K562 (cell line): ENCODE results near the gene RGL2. TPM values are rescaled to one million over a fixed set of nuclear protein-coding genes. Genes with fewer than 3 reads are reported as not detected.

Experiments used
- CBFA2T3 ChIP-seq: fragments of 450-650 bp; IDR thresholded peaks from 2 replicates; pipeline ENCODE4 v1.6.1; 2017
- CBX2 ChIP-seq: fragments of 200-600 bp; sonication (generic); IDR thresholded peaks from one replicate; pipeline ENCODE4 v1.6.1; 2012; ENCODE audit warnings: mild to moderate bottlenecking, low read length, inconsistent platforms; ENCODE audit not compliant: insufficient read depth, poor library complexity, severe bottlenecking
- GATAD2B ChIP-seq: fragments of 450-650 bp; IDR thresholded peaks from 2 replicates; pipeline ENCODE4 v1.6.1; 2017; ENCODE audit warnings: mild to moderate bottlenecking, borderline replicate concordance
- LCOR ChIP-seq: sonication (generic); formaldehyde crosslinking; IDR thresholded peaks from 2 replicates; pipeline ENCODE4 v1.8.0; 2022; ENCODE audit warnings: mild to moderate bottlenecking, missing genetic modification reagents
- PYGO2 ChIP-seq: fragments of 450-650 bp; IDR thresholded peaks from 2 replicates; pipeline ENCODE4 v1.6.1; 2016; ENCODE audit warnings: mild to moderate bottlenecking, missing genetic modification characterization, moderate library complexity, missing compliant biosample characterization
- ZNF12 ChIP-seq: sonication (generic); formaldehyde crosslinking; IDR thresholded peaks from 2 replicates; pipeline ENCODE4 v1.4.0; 2020; ENCODE audit warnings: mild to moderate bottlenecking, missing genetic modification reagents
- ZNF586 ChIP-seq: fragments of 450-650 bp; formaldehyde crosslinking; conservative IDR thresholded peaks from 2 replicates; pipeline ENCODE4 v1.4.0; 2020; ENCODE audit warnings: mild to moderate bottlenecking, moderate library complexity
- polyA plus RNA-seq, 8 experiments: library from polyadenylated mRNA; depleted of rRNA in 4 of 8; stranded (reverse) in 5 of 8; unstranded in 3 of 8; fragments of >200 nt; fragmentation: Nextera tagmentation in 2 of 8; fragmentation: Illumina TruSeq in 1 of 8; extraction: Ambion mirVana in 2 of 8; extraction: Trizol in 1 of 8; gene quantifications; 2 replicates each; pipeline versions ENCODE4 v1.2.1 to v1.2.3, GENCODE V29; 2011 to 2014; ENCODE audit warnings: inconsistent platforms in 1 of 8, missing spikeins in 1 of 8
- total RNA-seq, 7 experiments: library from RNA; depleted of rRNA in 6 of 7; stranded (reverse); fragments of >200 nt in 6 of 7; fragmentation: Illumina TruSeq in 2 of 7; extraction: Trizol in 2 of 7; gene quantifications; 2 replicates each; pipeline versions ENCODE4 v1.2.1 to v1.2.3, GENCODE V29; 2011 to 2021; ENCODE audit warnings: low replicate concordance in 1 of 7
- TF ChIP-seq, protein P1 (sequence below): fragments of 250-450 bp; sonication (Bioruptor Pico); IDR thresholded peaks from 2 replicates; pipeline ENCODE4 v1.5.0; 2020; ENCODE audit warnings: mild to moderate bottlenecking, borderline replicate concordance
- TF ChIP-seq, protein P2 (sequence below): sonication (generic); formaldehyde crosslinking; IDR thresholded peaks from 2 replicates; pipeline ENCODE4 v1.8.1; 2023; ENCODE audit warnings: mild to moderate bottlenecking, missing genetic modification reagents
- TF ChIP-seq, protein P3 (sequence below): fragments of 200-800 bp; sonication (Bioruptor generic); IDR thresholded peaks from 2 replicates; pipeline ENCODE4 v1.6.1; 2017; ENCODE audit warnings: missing genetic modification characterization, missing compliant biosample characterization
- TF ChIP-seq, protein P4 (sequence below): sonication (generic); formaldehyde crosslinking; IDR thresholded peaks from 2 replicates; pipeline ENCODE4 v1.8.1; 2023; ENCODE audit warnings: mild to moderate bottlenecking, missing genetic modification reagents
- TF ChIP-seq, protein P5 (sequence below): sonication (generic); formaldehyde crosslinking; IDR thresholded peaks from 2 replicates; pipeline ENCODE4 v1.8.0; 2022; ENCODE audit warnings: mild to moderate bottlenecking, low read depth, missing genetic modification reagents

The RGL2 gene
- total and polyA plus RNA-seq, 9 of the 15 experiments (the other 6 are each of a cell fraction or from before 2014, with no cell fraction given) = 1.8 to 57.1 (median 19.5) TPM

DNA sequence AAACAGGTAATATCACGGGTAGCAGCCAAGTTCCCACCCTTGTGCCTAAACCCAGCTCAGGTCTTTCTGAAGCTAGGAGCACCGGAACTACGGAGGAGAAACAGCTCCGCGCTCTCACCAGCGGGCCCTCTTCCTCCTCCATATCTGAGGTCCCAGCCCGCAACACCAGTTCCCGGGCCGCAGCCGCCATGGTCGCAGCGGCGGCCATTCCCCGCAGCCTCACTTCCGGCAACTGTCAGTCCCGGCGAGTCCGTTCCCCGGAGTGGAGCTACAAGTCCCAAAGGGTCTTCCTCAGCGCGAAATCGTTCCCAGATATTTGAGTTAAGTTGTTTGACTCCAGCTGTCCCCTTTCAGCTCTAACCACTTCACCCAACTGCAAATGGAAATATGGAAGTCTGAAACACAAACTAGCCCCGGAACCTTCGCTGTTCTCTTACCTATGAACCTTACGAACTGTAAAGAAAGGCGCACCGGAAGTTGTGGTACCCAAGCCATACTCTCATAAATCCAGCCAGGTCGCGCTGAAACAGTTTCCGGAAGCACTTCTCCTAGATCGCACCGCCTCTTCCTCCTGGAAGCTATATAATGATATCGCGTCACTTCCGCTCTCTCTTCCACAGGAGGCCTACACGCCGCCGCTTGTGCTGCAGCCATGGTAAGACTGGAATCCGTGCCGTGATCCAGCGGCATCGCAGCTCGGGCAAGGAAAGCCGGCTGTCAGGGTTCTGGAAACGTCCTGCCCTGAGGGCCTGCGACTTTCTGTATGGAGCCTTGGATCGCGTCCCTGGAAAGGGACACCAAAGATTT is 27.1 kb downstream of the RGL2 start, which contains the start of the genes RPS18 and VPS52 (continued):
- TF ChIP-seq, protein P1, sequence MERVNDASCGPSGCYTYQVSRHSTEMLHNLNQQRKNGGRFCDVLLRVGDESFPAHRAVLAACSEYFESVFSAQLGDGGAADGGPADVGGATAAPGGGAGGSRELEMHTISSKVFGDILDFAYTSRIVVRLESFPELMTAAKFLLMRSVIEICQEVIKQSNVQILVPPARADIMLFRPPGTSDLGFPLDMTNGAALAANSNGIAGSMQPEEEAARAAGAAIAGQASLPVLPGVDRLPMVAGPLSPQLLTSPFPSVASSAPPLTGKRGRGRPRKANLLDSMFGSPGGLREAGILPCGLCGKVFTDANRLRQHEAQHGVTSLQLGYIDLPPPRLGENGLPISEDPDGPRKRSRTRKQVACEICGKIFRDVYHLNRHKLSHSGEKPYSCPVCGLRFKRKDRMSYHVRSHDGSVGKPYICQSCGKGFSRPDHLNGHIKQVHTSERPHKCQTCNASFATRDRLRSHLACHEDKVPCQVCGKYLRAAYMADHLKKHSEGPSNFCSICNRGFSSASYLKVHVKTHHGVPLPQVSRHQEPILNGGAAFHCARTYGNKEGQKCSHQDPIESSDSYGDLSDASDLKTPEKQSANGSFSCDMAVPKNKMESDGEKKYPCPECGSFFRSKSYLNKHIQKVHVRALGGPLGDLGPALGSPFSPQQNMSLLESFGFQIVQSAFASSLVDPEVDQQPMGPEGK = no peak; the same call in 1 of the 2 replicates
- peak; percentile 74; the same call in 1 of the 2 replicates for TF ChIP-seq LCOR
- no peak for TF ChIP-seq CBX2
- TF ChIP-seq, protein P2, sequence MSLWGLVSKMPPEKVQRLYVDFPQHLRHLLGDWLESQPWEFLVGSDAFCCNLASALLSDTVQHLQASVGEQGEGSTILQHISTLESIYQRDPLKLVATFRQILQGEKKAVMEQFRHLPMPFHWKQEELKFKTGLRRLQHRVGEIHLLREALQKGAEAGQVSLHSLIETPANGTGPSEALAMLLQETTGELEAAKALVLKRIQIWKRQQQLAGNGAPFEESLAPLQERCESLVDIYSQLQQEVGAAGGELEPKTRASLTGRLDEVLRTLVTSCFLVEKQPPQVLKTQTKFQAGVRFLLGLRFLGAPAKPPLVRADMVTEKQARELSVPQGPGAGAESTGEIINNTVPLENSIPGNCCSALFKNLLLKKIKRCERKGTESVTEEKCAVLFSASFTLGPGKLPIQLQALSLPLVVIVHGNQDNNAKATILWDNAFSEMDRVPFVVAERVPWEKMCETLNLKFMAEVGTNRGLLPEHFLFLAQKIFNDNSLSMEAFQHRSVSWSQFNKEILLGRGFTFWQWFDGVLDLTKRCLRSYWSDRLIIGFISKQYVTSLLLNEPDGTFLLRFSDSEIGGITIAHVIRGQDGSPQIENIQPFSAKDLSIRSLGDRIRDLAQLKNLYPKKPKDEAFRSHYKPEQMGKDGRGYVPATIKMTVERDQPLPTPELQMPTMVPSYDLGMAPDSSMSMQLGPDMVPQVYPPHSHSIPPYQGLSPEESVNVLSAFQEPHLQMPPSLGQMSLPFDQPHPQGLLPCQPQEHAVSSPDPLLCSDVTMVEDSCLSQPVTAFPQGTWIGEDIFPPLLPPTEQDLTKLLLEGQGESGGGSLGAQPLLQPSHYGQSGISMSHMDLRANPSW (CRISPR knock-in tag) = peak; percentile 95
- peak; percentile 80 for TF ChIP-seq ZNF12 (CRISPR knock-in tag)
- TF ChIP-seq, protein P3, sequence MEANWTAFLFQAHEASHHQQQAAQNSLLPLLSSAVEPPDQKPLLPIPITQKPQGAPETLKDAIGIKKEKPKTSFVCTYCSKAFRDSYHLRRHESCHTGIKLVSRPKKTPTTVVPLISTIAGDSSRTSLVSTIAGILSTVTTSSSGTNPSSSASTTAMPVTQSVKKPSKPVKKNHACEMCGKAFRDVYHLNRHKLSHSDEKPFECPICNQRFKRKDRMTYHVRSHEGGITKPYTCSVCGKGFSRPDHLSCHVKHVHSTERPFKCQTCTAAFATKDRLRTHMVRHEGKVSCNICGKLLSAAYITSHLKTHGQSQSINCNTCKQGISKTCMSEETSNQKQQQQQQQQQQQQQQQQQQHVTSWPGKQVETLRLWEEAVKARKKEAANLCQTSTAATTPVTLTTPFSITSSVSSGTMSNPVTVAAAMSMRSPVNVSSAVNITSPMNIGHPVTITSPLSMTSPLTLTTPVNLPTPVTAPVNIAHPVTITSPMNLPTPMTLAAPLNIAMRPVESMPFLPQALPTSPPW (CRISPR knock-in tag) = peak; percentile 65
- peak; percentile 81 for TF ChIP-seq CBFA2T3
- TF ChIP-seq ZNF586 = 0 out of 2 replicates have a peak, but pooled peaks have one; percentile 28
- peak; percentile 52; the same call in 1 of the 2 replicates for TF ChIP-seq GATAD2B
- TF ChIP-seq, protein P4, sequence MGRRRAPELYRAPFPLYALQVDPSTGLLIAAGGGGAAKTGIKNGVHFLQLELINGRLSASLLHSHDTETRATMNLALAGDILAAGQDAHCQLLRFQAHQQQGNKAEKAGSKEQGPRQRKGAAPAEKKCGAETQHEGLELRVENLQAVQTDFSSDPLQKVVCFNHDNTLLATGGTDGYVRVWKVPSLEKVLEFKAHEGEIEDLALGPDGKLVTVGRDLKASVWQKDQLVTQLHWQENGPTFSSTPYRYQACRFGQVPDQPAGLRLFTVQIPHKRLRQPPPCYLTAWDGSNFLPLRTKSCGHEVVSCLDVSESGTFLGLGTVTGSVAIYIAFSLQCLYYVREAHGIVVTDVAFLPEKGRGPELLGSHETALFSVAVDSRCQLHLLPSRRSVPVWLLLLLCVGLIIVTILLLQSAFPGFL (CRISPR knock-in tag) = no peak
- no peak; the same call in 1 of the 2 replicates for TF ChIP-seq PYGO2 (tag)
- TF ChIP-seq, protein P5, sequence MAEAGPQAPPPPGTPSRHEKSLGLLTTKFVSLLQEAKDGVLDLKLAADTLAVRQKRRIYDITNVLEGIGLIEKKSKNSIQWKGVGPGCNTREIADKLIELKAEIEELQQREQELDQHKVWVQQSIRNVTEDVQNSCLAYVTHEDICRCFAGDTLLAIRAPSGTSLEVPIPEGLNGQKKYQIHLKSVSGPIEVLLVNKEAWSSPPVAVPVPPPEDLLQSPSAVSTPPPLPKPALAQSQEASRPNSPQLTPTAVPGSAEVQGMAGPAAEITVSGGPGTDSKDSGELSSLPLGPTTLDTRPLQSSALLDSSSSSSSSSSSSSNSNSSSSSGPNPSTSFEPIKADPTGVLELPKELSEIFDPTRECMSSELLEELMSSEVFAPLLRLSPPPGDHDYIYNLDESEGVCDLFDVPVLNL (CRISPR knock-in tag) = no peak
